ENCODE results near the gene EEFSEC. TPM values are rescaled to one million over a fixed set of nuclear protein-coding genes. Genes with fewer than 3 reads are reported as not detected.

EEFSEC gene
- total RNA-seq, 1 donor from 2014 or later: 6.1 TPM

- no peaks in the 10 kb centered on the region for H3K9me3 Mint-ChIP-seq (ENCODE audit: unreplicated experiment)
- H3K79me2 ChIP-seq (ENCODE audit: insufficient read depth, low read length): no peaks in the 10 kb centered on the region
- DNase-seq (ENCODE audit: low read depth): no peak
- H3K4me1 ChIP-seq (ENCODE audit: insufficient read depth, low read length): no peaks in the 10 kb centered on the region
- no peak for TF ChIP-seq EZH2 (IDR thresholded peaks at IDR 0.05; ENCODE audit: insufficient read depth, low read length)
- TF ChIP-seq, protein P1, sequence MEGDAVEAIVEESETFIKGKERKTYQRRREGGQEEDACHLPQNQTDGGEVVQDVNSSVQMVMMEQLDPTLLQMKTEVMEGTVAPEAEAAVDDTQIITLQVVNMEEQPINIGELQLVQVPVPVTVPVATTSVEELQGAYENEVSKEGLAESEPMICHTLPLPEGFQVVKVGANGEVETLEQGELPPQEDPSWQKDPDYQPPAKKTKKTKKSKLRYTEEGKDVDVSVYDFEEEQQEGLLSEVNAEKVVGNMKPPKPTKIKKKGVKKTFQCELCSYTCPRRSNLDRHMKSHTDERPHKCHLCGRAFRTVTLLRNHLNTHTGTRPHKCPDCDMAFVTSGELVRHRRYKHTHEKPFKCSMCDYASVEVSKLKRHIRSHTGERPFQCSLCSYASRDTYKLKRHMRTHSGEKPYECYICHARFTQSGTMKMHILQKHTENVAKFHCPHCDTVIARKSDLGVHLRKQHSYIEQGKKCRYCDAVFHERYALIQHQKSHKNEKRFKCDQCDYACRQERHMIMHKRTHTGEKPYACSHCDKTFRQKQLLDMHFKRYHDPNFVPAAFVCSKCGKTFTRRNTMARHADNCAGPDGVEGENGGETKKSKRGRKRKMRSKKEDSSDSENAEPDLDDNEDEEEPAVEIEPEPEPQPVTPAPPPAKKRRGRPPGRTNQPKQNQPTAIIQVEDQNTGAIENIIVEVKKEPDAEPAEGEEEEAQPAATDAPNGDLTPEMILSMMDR (IDR thresholded peaks at IDR 0.05; ENCODE audit: insufficient read depth, low read depth, low read length): no peak
- no peak overlapping the region for H2AFZ ChIP-seq (ENCODE audit: low read depth, low read length)
- H3K4me3 ChIP-seq (ENCODE audit: insufficient read depth, low read depth, low read length): no peak overlapping the region
- H3K4me1 Mint-ChIP-seq (ENCODE audit: low read depth, unreplicated experiment): peaks cover 7% of the 10 kb centered on the region
- no peaks in the 10 kb centered on the region for H3K36me3 ChIP-seq (ENCODE audit: insufficient read depth, low read length)
- H3K4me3 Mint-ChIP-seq (ENCODE audit: unreplicated experiment): no peak overlapping the region
- no peak overlapping the region for H3K27ac ChIP-seq (ENCODE audit: low read depth, low read length)
- no peak overlapping the region for H3K4me2 ChIP-seq (ENCODE audit: low read length)
- H3K36me3 Mint-ChIP-seq (ENCODE audit: low read depth, unreplicated experiment): peaks cover 9% of the 10 kb centered on the region
- no peak overlapping the region for H3K9ac ChIP-seq (ENCODE audit: low read length)
- H4K20me1 ChIP-seq (ENCODE audit: insufficient read depth, low read length): peaks cover 16% of the 10 kb centered on the region
- no peaks in the 10 kb centered on the region for H3K27me3 ChIP-seq (ENCODE audit: insufficient read depth, low read length)
- FAIRE-seq: no peak
- H3K9me3 ChIP-seq (ENCODE audit: insufficient read depth, low read depth, low read length): no peaks in the 10 kb centered on the region
- H3K27ac Mint-ChIP-seq (ENCODE audit: unreplicated experiment): no peak overlapping the region
- H3K27me3 Mint-ChIP-seq (ENCODE audit: low read depth, unreplicated experiment): peaks cover 26% of the 10 kb centered on the region
Measured at GRCh38 chr3:128372281-128372680, 219.0 kb downstream of the EEFSEC start.

DNA sequence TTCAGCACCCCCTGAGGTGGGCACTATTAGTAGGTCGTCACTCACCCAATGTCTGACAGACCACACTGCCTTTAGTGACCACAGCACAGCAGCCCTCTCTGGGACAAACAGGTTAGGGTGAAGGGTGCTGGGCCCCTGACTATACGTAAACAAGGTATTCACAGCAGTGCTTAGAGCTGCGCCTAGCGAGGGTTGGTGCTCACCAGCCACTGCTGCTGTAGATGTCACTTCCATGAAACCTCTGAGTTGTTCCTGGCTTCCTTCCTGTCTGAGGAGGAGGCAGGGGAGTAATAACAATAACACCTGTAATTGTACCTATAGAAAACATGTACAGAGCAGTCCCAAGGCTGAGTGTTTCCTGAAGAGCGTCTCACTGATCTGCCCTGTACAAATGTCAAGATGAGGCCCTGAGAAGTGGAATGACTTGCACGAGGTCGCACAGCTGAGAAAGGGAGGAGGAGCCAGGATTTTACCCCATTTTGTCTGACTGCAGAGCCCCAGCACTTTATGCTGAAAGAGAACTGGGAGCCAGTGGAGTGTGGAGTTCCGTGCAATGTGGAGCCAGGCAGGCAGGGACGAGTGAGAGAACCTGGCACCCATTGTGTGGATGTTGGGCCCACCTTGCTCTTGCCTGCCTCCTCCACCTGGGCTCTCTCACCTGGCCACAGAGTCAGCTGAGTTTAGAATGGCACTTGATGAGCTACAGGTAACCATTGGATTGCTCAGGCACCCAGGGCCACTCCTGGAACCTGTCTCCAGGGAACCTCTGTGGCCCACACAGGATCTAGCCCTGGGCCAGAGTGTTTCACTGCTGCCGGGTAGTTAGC, 219.6 kb downstream of the EEFSEC start:
- H3K4me1 Mint-ChIP-seq (ENCODE audit: low read depth, unreplicated experiment): peaks cover 3% of the 10 kb centered on the region
- no peak for FAIRE-seq

More for the DNA sequence above, 219.6 kb downstream of the EEFSEC start:
- H3K9me3 ChIP-seq (ENCODE audit: insufficient read depth, low read depth, low read length): no peaks in the 10 kb centered on the region
- peaks cover 28% of the 10 kb centered on the region for H3K27me3 Mint-ChIP-seq (ENCODE audit: low read depth, unreplicated experiment)
- TF ChIP-seq, protein P1 (IDR thresholded peaks at IDR 0.05; ENCODE audit: insufficient read depth, low read depth, low read length): no peak
- TF ChIP-seq EZH2 (IDR thresholded peaks at IDR 0.05; ENCODE audit: insufficient read depth, low read length): no peak
- no peak overlapping the region for H3K9ac ChIP-seq (ENCODE audit: low read length)
- no peaks in the 10 kb centered on the region for H3K79me2 ChIP-seq (ENCODE audit: insufficient read depth, low read length)
- no peaks in the 10 kb centered on the region for H3K27me3 ChIP-seq (ENCODE audit: insufficient read depth, low read length)
- peaks cover 9% of the 10 kb centered on the region for H4K20me1 ChIP-seq (ENCODE audit: insufficient read depth, low read length)
- peaks cover 6% of the 10 kb centered on the region for H3K36me3 Mint-ChIP-seq (ENCODE audit: low read depth, unreplicated experiment)
- H2AFZ ChIP-seq (ENCODE audit: low read depth, low read length): no peak overlapping the region
- H3K4me2 ChIP-seq (ENCODE audit: low read length): no peak overlapping the region
- no peaks in the 10 kb centered on the region for H3K4me1 ChIP-seq (ENCODE audit: insufficient read depth, low read length)
- H3K9me3 Mint-ChIP-seq (ENCODE audit: unreplicated experiment): no peaks in the 10 kb centered on the region
- no peak overlapping the region for H3K27ac Mint-ChIP-seq (ENCODE audit: unreplicated experiment)
- no peak for DNase-seq (ENCODE audit: low read depth)
- no peak overlapping the region for H3K4me3 ChIP-seq (ENCODE audit: insufficient read depth, low read depth, low read length)
- no peak overlapping the region for H3K4me3 Mint-ChIP-seq (ENCODE audit: unreplicated experiment)
- no peak overlapping the region for H3K27ac ChIP-seq (ENCODE audit: low read depth, low read length)
- no peaks in the 10 kb centered on the region for H3K36me3 ChIP-seq (ENCODE audit: insufficient read depth, low read length)
